Ishikawa (cell line): ENCODE results near the gene TBC1D16.

Experiments used
- CEBPB ChIP-seq: IDR thresholded peaks from 2 replicates; pipeline ENCODE4 v1.6.1; 2012
- CREB1 ChIP-seq: IDR thresholded peaks from 2 replicates; pipeline ENCODE4 v1.6.1; 2012; ENCODE audit warnings: low read depth
- EGR1 ChIP-seq: IDR thresholded peaks from 2 replicates; pipeline ENCODE4 v1.6.1; 2012
- EP300 ChIP-seq: IDR thresholded peaks from 2 replicates; pipeline ENCODE4 v1.6.1; 2012; ENCODE audit warnings: borderline replicate concordance
- FOXM1 ChIP-seq: IDR thresholded peaks from 2 replicates; pipeline ENCODE4 v1.6.1; 2012; ENCODE audit warnings: low read depth, borderline replicate concordance
- MAX ChIP-seq: IDR thresholded peaks from 2 replicates; pipeline ENCODE4 v1.6.1; 2012
- NFIC ChIP-seq: IDR thresholded peaks from 2 replicates; pipeline ENCODE4 v1.6.1; 2012
- RAD21 ChIP-seq: IDR thresholded peaks from 2 replicates; pipeline ENCODE4 v1.6.1; 2012; ENCODE audit warnings: low read depth
- REST ChIP-seq: IDR thresholded peaks from 2 replicates; pipeline ENCODE4 v1.6.1; 2012; ENCODE audit warnings: low read depth, mild to moderate bottlenecking
- TAF1 ChIP-seq: IDR thresholded peaks from 2 replicates; pipeline ENCODE4 v1.6.1; 2012; ENCODE audit warnings: low read depth, mild to moderate bottlenecking
- TCF12 ChIP-seq: IDR thresholded peaks from 2 replicates; pipeline ENCODE4 v1.6.1; 2012; ENCODE audit warnings: low read depth
- TEAD4 ChIP-seq: IDR thresholded peaks from 2 replicates; pipeline ENCODE4 v1.6.1; 2012
- USF1 ChIP-seq: IDR thresholded peaks from 2 replicates; pipeline ENCODE4 v1.6.1; 2012
- YY1 ChIP-seq: IDR thresholded peaks from 2 replicates; pipeline ENCODE4 v1.6.1; 2012; ENCODE audit warnings: low read depth
- ZBTB7A ChIP-seq: IDR thresholded peaks from 2 replicates; pipeline ENCODE4 v1.6.1; 2012; ENCODE audit warnings: low read depth

The TBC1D16 gene

GRCh38 chr17:79946352-79947231 is 89.1 kb downstream of the TBC1D16 start:
- TF ChIP-seq CREB1, result no peak
- TF ChIP-seq TCF12, result no peak
- TF ChIP-seq EP300, result no peak
- TF ChIP-seq ZBTB7A, result no peak
- no peak for TF ChIP-seq NFIC
- TF ChIP-seq USF1, result no peak
- no peak for TF ChIP-seq FOXM1
- TF ChIP-seq YY1, result no peak
- no peak for TF ChIP-seq CEBPB
- no peak for TF ChIP-seq MAX
- no peak for TF ChIP-seq EGR1
- TF ChIP-seq TEAD4, result no peak
- TF ChIP-seq RAD21, result no peak
- TF ChIP-seq TAF1, result no peak
- no peak for TF ChIP-seq REST

- TF ChIP-seq NFIC, result no peak
- no peak for TF ChIP-seq CEBPB
- no peak for TF ChIP-seq ZBTB7A
- TF ChIP-seq TAF1, result no peak
- no peak for TF ChIP-seq EGR1
- TF ChIP-seq FOXM1, result no peak
- no peak for TF ChIP-seq EP300
- TF ChIP-seq TCF12, result no peak
- TF ChIP-seq USF1, result no peak
- no peak for TF ChIP-seq TEAD4
- TF ChIP-seq CREB1, result no peak
- TF ChIP-seq RAD21, result no peak
- TF ChIP-seq REST, result no peak
- no peak for TF ChIP-seq YY1
- no peak for TF ChIP-seq MAX
These were observed 89.9 kb downstream of the TBC1D16 start for GRCh38 chr17:79945591-79946255.

GRCh38 chr17:79944821-79945391 is 90.8 kb downstream of the TBC1D16 start:
- TF ChIP-seq TAF1 (no peak), EGR1 (no peak), NFIC (no peak), TCF12 (no peak), FOXM1 (no peak), ZBTB7A (no peak), CEBPB (no peak), YY1 (no peak), MAX (no peak), RAD21 (no peak), TEAD4 (no peak)

GRCh38 chr17:79944251-79944812 is 91.3 kb downstream of the TBC1D16 start:
- TF ChIP-seq YY1 (no peak), TAF1 (no peak), FOXM1 (no peak), RAD21 (no peak), NFIC (no peak), CREB1 (no peak)
